Fibroblast of lung (primary cell): Measurements from ENCODE around the gene TUBB2A. TPM values are rescaled to one million over a fixed set of nuclear protein-coding genes. Genes with fewer than 3 reads are reported as not detected.
"Not testable (repeated sequence)": the region's sequence is repeated elsewhere in the genome, so short reads cannot be mapped to it uniquely, and the experiment has no call there.

ENCODE experiments used
- DNase-seq, 2 donors: peaks; one replicate each; pipeline versions ENCODE4 v3.0.0 to v3.0.0-alpha.2; 2010; ENCODE audit warnings: low read depth in 2 of 2
- H2AFZ ChIP-seq: 2 replicates; pipeline ENCODE4 v1.5.1; 2012; ENCODE audit warnings: low read length, control low read depth, inconsistent platforms
- H3K27ac ChIP-seq: 2 replicates; pipeline ENCODE4 v1.5.1; 2011; ENCODE audit warnings: low read length, control low read depth; ENCODE audit not compliant: insufficient read depth
- H3K27me3 ChIP-seq: 2 replicates; pipeline ENCODE4 v1.5.1; 2011; ENCODE audit warnings: mild to moderate bottlenecking, low read length; ENCODE audit not compliant: control insufficient read depth, insufficient read depth
- H3K36me3 ChIP-seq: 2 replicates; pipeline ENCODE4 v1.5.1; 2011; ENCODE audit warnings: low read length; ENCODE audit not compliant: control insufficient read depth, insufficient read depth
- H3K4me1 ChIP-seq: 2 replicates; pipeline ENCODE4 v1.5.1; 2011; ENCODE audit warnings: low read length; ENCODE audit not compliant: control insufficient read depth, insufficient read depth; ENCODE audit errors: extremely low read depth
- H3K4me2 ChIP-seq: 2 replicates; pipeline ENCODE4 v1.5.1; 2011; ENCODE audit warnings: low read length, control low read depth; ENCODE audit not compliant: insufficient read depth; ENCODE audit errors: extremely low read depth
- H3K4me3 ChIP-seq, 4 experiments: fragments of 200-600 bp in 1 of 4; sonication (generic) in 1 of 4; replicated peaks in 1 of 4; 2 replicates each; pipeline ENCODE4 v1.5.1; 2011 to 2016; ENCODE audit warnings: low read length in 4 of 4, low read depth in 3 of 4, mild to moderate bottlenecking in 3 of 4, control low read depth in 2 of 4, inconsistent platforms in 1 of 4, mixed read lengths in 1 of 4; ENCODE audit not compliant: insufficient read depth in 1 of 4; ENCODE audit errors: control extremely low read depth in 1 of 4
- H3K79me2 ChIP-seq: 2 replicates; pipeline ENCODE4 v1.5.1; 2012; ENCODE audit warnings: mild to moderate bottlenecking, low read length, inconsistent platforms; ENCODE audit not compliant: control insufficient read depth, insufficient read depth
- H3K9ac ChIP-seq: 2 replicates; pipeline ENCODE4 v1.5.1; 2011; ENCODE audit warnings: mild to moderate bottlenecking, low read length, control low read depth; ENCODE audit not compliant: insufficient read depth
- H3K9me3 ChIP-seq: 2 replicates; pipeline ENCODE4 v1.5.1; 2012; ENCODE audit warnings: low read depth, low read length; ENCODE audit not compliant: control insufficient read depth, insufficient read depth
- H4K20me1 ChIP-seq: 2 replicates; pipeline ENCODE4 v1.5.1; 2011; ENCODE audit warnings: low read length; ENCODE audit not compliant: control insufficient read depth, insufficient read depth; ENCODE audit errors: extremely low read depth
- CTCF ChIP-seq, 2 donors: IDR thresholded peaks in 1 of 2; conservative IDR thresholded peaks in 1 of 2; 1 replicate in 1 of 2; 2 replicates in 1 of 2; pipeline ENCODE4 v1.5.1; 2011 to 2012; ENCODE audit warnings: low read length in 2 of 2, control low read depth in 1 of 2, inconsistent platforms in 1 of 2, low read depth in 1 of 2, mild to moderate bottlenecking in 1 of 2
- EZH2 ChIP-seq: IDR thresholded peaks from 2 replicates; pipeline ENCODE4 v1.5.1; 2012; ENCODE audit warnings: low read length, control low read depth, mild to moderate bottlenecking; ENCODE audit errors: missing control alignments
- polyA plus RNA-seq, 2 donors: library from polyadenylated mRNA; depleted of rRNA in 1 of 2; stranded (reverse) in 1 of 2; unstranded in 1 of 2; fragments of >200 nt; gene quantifications; 2 replicates each; pipeline ENCODE4 v1.2.1, GENCODE V29; 2011 to 2012; ENCODE audit warnings: missing spikeins in 1 of 2
- total RNA-seq: library from RNA; depleted of rRNA; stranded (reverse); fragments of >200 nt; gene quantifications from 2 replicates; pipeline ENCODE4 v1.2.1, GENCODE V29; 2014

The TUBB2A gene
- total and polyA plus RNA-seq, 2 donors (not counting 1 experiment from before 2014, with no cell fraction given), result 54.3 to 133 TPM

DNA sequence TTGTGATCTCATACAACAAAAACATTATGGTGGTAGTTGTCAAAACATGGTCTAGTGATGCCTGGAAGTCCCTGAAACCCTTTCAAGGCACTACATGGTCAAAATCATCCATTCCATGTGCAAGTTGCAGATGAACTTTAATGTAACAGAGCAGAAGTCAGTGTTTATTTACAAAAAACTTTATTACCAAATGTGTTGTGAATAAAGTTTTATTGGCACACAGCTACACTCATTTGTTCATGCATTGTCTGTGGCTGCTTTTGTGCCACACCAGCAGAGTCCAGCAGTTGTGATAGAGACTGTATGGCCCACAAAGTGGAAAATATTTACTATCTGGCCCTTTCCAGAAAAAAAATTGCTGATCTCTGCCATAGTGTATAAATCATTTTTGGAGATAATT lies 43.3 kb upstream of the TUBB2A start:
- Histone ChIP-seq H4K20me1 (no peaks in the 10 kb centered on the region), H3K9me3 (no peaks in the 10 kb centered on the region), H3K27me3 (peaks cover 3% of the 10 kb centered on the region), H3K4me3 (no peak overlapping the region), H3K9ac (no peak overlapping the region), H2AFZ (no peak overlapping the region), H3K4me1 (no peaks in the 10 kb centered on the region), H3K79me2 (no peaks in the 10 kb centered on the region), H3K27ac (no peak overlapping the region), H3K4me2 (no peak overlapping the region), H3K36me3 (no peaks in the 10 kb centered on the region)
- TF ChIP-seq EZH2, result no peak
- TF ChIP-seq CTCF (conservative IDR thresholded peaks at IDR 0.05 in 1 of 2, IDR thresholded peaks at IDR 0.05 in 1 of 2; ENCODE audit: low read depth in 1 of 2, low read length in 2 of 2), result no peak
- no peak for DNase-seq

DNA sequence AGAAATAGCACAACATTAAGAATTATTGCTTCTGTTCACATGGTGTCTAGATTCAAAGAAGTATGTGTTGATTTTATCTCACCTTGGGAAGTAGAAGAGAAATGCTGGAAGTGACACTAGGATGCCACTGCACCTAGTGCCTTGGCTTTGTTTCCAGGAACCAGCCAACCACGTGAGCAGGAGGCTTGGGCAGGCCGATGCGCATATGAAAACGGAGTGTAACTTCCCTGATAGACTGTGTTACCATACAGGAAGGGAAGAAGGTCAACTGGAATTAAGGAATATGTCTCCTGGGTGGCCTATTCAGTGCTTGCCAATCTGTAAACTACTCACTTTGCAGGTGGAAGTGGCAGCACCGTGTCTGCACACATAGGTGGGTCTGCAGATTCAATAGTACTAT lies 42.0 kb upstream of the TUBB2A start:
- TF ChIP-seq CTCF (conservative IDR thresholded peaks at IDR 0.05 in 1 of 2, IDR thresholded peaks at IDR 0.05 in 1 of 2; ENCODE audit: low read depth in 1 of 2, low read length in 2 of 2), result no peak
- no peak for TF ChIP-seq EZH2
- H3K4me2 ChIP-seq, result no peak overlapping the region
- H3K27ac ChIP-seq, result no peak overlapping the region
- H3K79me2 ChIP-seq, result no peaks in the 10 kb centered on the region
- no peaks in the 10 kb centered on the region for H3K36me3 ChIP-seq
- peaks cover 3% of the 10 kb centered on the region for H3K27me3 ChIP-seq
- no peaks in the 10 kb centered on the region for H4K20me1 ChIP-seq
- H3K4me1 ChIP-seq, result no peaks in the 10 kb centered on the region
- no peak overlapping the region for H3K9ac ChIP-seq
- no peak overlapping the region for H3K4me3 ChIP-seq
- no peak for DNase-seq
- no peaks in the 10 kb centered on the region for H3K9me3 ChIP-seq
- no peak overlapping the region for H2AFZ ChIP-seq

DNA sequence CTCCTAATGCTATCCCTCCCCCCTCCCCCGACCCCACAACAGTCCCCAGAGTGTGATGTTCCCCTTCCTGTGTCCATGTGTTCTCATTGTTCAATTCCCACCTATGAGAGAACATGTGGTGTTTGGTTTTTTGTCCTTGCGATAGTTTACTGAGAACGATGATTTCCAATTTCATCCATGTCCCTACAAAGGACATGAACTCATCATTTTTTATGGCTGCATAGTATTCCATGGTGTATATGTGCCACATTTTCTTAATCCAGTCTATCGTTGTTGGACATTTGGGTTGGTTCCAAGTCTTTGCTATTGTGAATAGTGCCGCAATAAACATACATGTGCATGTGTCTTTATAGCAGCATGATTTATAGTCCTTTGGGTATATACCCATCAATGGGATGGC lies 40.4 kb upstream of the TUBB2A start:
- H4K20me1 ChIP-seq, H3K79me2 ChIP-seq, H3K9me3 ChIP-seq, H3K9ac ChIP-seq, H3K36me3 ChIP-seq, H3K27me3 ChIP-seq, DNase-seq, H3K4me2 ChIP-seq, H2AFZ ChIP-seq, H3K27ac ChIP-seq, H3K4me1 ChIP-seq, H3K4me3 ChIP-seq: not testable (repeated sequence)
